Stimulated activated naive B cell treated with anti-CD40 and anti-IgM and Interleukin-4, amounts not matched to agents 10 μg/mL and 1 μg/mL and 100 μg/mL, for 72 hours (primary cell): Measurements from ENCODE around the gene PCDH20.
"Not testable (repeated sequence)": the region's sequence is repeated elsewhere in the genome, so short reads cannot be mapped to it uniquely, and the experiment has no call there.

Experiments used
- ATAC-seq, 2 donors: fragments of 150-1000 bp; cut with Tn5 transposase; replicated peaks; 2 replicates each; pipeline ENCODE4 v1.10.0; 2021; ENCODE audit warnings: moderate library complexity in 1 of 2
- DNase-seq: peaks from one replicate; pipeline ENCODE4 v3.0.0; 2021
- H3K27ac Mint-ChIP-seq: one replicate; pipeline ENCODE4 v1.8.0; 2022; ENCODE audit warnings: mild to moderate bottlenecking, mixed read lengths
- H3K27me3 Mint-ChIP-seq, 2 donors: one replicate each; pipeline ENCODE4 v1.8.0; 2022; ENCODE audit warnings: mixed read lengths in 2 of 2
- H3K36me3 Mint-ChIP-seq, 2 donors: one replicate each; pipeline ENCODE4 v1.8.0; 2022; ENCODE audit warnings: mixed read lengths in 2 of 2, mild to moderate bottlenecking in 1 of 2
- H3K4me1 Mint-ChIP-seq, 2 donors: one replicate each; pipeline ENCODE4 v1.8.0; 2022; ENCODE audit warnings: mixed read lengths in 2 of 2, mild to moderate bottlenecking in 1 of 2
- H3K4me3 Mint-ChIP-seq, 2 donors: one replicate each; pipeline ENCODE4 v1.8.0; 2022; ENCODE audit warnings: mild to moderate bottlenecking in 2 of 2, mixed read lengths in 2 of 2, moderate library complexity in 1 of 2
- H3K9me3 Mint-ChIP-seq, 2 donors: one replicate each; pipeline ENCODE4 v1.8.0; 2022; ENCODE audit warnings: mixed read lengths in 2 of 2, mild to moderate bottlenecking in 1 of 2

PCDH20 gene

GRCh38 chr13:61391426-61391825, 24.2 kb downstream of the PCDH20 start:
- peaks cover 0 to 1% of the 10 kb centered on the region in 2 donors for H3K9me3 Mint-ChIP-seq
- H3K36me3 Mint-ChIP-seq, result no peaks in the 10 kb centered on the region
- H3K4me1 Mint-ChIP-seq, result no peaks in the 10 kb centered on the region
- H3K4me3 Mint-ChIP-seq, result no peak overlapping the region
- no peaks in the 10 kb centered on the region for H3K27me3 Mint-ChIP-seq
- ATAC-seq, result no peak
- DNase-seq, result no peak
- no peak overlapping the region for H3K27ac Mint-ChIP-seq

GRCh38 chr13:61387694-61388093, 28.0 kb downstream of the PCDH20 start:
- DNase-seq (no peak), ATAC-seq (no peak)
- H3K27me3 Mint-ChIP-seq, result no peaks in the 10 kb centered on the region
- no peak overlapping the region for H3K27ac Mint-ChIP-seq
- no peaks in the 10 kb centered on the region for H3K36me3 Mint-ChIP-seq
- H3K4me1 Mint-ChIP-seq, result no peaks in the 10 kb centered on the region
- H3K9me3 Mint-ChIP-seq, result no peaks in the 10 kb centered on the region
- H3K4me3 Mint-ChIP-seq, result no peak overlapping the region

GRCh38 chr13:61383111-61383510, 32.5 kb downstream of the PCDH20 start:
- Mint-ChIP-seq H3K27ac (no peak overlapping the region), H3K27me3 (no peaks in the 10 kb centered on the region), H3K4me1 (no peaks in the 10 kb centered on the region), H3K4me3 (no peak overlapping the region), H3K9me3 (no peaks in the 10 kb centered on the region), H3K36me3 (no peaks in the 10 kb centered on the region)
- no peak for DNase-seq
- ATAC-seq, result no peak

- DNase-seq (no peak), ATAC-seq (no peak)
- H3K9me3 Mint-ChIP-seq, result peaks cover 4 to 6% of the 10 kb centered on the region in 2 donors
- no peaks in the 10 kb centered on the region for H3K36me3 Mint-ChIP-seq
- no peak overlapping the region for H3K4me3 Mint-ChIP-seq
- no peaks in the 10 kb centered on the region for H3K27me3 Mint-ChIP-seq
- H3K4me1 Mint-ChIP-seq, result no peaks in the 10 kb centered on the region
- H3K27ac Mint-ChIP-seq, result no peak overlapping the region
Measured at GRCh38 chr13:61370520-61370919, 45.1 kb downstream of the PCDH20 start.

- not testable (repeated sequence) for ATAC-seq, H3K4me1 Mint-ChIP-seq, H3K36me3 Mint-ChIP-seq, H3K4me3 Mint-ChIP-seq, DNase-seq, H3K27me3 Mint-ChIP-seq, H3K27ac Mint-ChIP-seq
- H3K9me3 Mint-ChIP-seq, result peaks cover 10% of the 10 kb centered on the region in 2 donors
Measured at GRCh38 chr13:61364690-61365089, 51.0 kb downstream of the PCDH20 start.

- no peaks in the 10 kb centered on the region for H3K36me3 Mint-ChIP-seq
- H3K9me3 Mint-ChIP-seq, result peaks cover 10% of the 10 kb centered on the region in 2 donors
- ATAC-seq (no peak), DNase-seq (no peak)
- H3K27ac Mint-ChIP-seq, result no peak overlapping the region
- no peaks in the 10 kb centered on the region for H3K27me3 Mint-ChIP-seq
- no peak overlapping the region for H3K4me3 Mint-ChIP-seq
- no peaks in the 10 kb centered on the region for H3K4me1 Mint-ChIP-seq
Measured at GRCh38 chr13:61362522-61362921, 53.1 kb downstream of the PCDH20 start.
